ENCODE results near the gene RYR2. TPM values are rescaled to one million over a fixed set of nuclear protein-coding genes. Genes with fewer than 3 reads are reported as not detected.

Gene RYR2
- total and polyA plus RNA-seq, 3 donors from 2014 or later, result 5.4 to 9.5 (median 9.1) TPM

GRCh38 chr1:237638555-237638954, 596.6 kb downstream of the RYR2 start:
- Histone ChIP-seq H3K4me3 (no peak overlapping the region), H3K36me3 (ENCODE audit: low read depth, missing control alignments) (no peaks in the 10 kb centered on the region), H3K4me1 (no peaks in the 10 kb centered on the region), H3K27ac (no peak overlapping the region), H3K9me3 (no peaks in the 10 kb centered on the region), H3K27me3 (no peaks in the 10 kb centered on the region)
- 94 to 95% methylated on average over 1 of the region's 1 CpG for WGBS, 2 donors
- TF ChIP-seq POLR2A (IDR thresholded peaks at IDR 0.05), result no peak
- TF ChIP-seq, protein P1, sequence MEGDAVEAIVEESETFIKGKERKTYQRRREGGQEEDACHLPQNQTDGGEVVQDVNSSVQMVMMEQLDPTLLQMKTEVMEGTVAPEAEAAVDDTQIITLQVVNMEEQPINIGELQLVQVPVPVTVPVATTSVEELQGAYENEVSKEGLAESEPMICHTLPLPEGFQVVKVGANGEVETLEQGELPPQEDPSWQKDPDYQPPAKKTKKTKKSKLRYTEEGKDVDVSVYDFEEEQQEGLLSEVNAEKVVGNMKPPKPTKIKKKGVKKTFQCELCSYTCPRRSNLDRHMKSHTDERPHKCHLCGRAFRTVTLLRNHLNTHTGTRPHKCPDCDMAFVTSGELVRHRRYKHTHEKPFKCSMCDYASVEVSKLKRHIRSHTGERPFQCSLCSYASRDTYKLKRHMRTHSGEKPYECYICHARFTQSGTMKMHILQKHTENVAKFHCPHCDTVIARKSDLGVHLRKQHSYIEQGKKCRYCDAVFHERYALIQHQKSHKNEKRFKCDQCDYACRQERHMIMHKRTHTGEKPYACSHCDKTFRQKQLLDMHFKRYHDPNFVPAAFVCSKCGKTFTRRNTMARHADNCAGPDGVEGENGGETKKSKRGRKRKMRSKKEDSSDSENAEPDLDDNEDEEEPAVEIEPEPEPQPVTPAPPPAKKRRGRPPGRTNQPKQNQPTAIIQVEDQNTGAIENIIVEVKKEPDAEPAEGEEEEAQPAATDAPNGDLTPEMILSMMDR (IDR thresholded peaks at IDR 0.05), result no peak
- DNase-seq, result no peak
- intact Hi-C loops (cut with DNase I; ENCODE audit: low total_unique reads), result no loop called here

GRCh38 chr1:237640011-237640671, 598.2 kb downstream of the RYR2 start:
- no peaks in the 10 kb centered on the region for H3K9me3 ChIP-seq
- no peak for TF ChIP-seq POLR2A (IDR thresholded peaks at IDR 0.05)
- TF ChIP-seq, protein P1 (IDR thresholded peaks at IDR 0.05), result no peak
- no peak overlapping the region for H3K4me3 ChIP-seq
- H3K27me3 ChIP-seq, result no peaks in the 10 kb centered on the region
- no peak overlapping the region for H3K27ac ChIP-seq
- no peaks in the 10 kb centered on the region for H3K4me1 ChIP-seq
- WGBS, 2 donors, result 75 to 80% methylated on average over 2 of the region's 2 CpGs
- intact Hi-C loops (cut with DNase I; ENCODE audit: low total_unique reads), result no loop called here
- no peak for DNase-seq
- no peaks in the 10 kb centered on the region for H3K36me3 ChIP-seq (ENCODE audit: low read depth, missing control alignments)

- no peaks in the 10 kb centered on the region for H3K9me3 ChIP-seq
- H3K36me3 ChIP-seq (ENCODE audit: low read depth, missing control alignments), result no peaks in the 10 kb centered on the region
- TF ChIP-seq, protein P1 (IDR thresholded peaks at IDR 0.05), result no peak
- no peak for TF ChIP-seq POLR2A (IDR thresholded peaks at IDR 0.05)
- WGBS, 2 donors, result 31 to 60% methylated on average over 2 of the region's 2 CpGs
- H3K4me1 ChIP-seq, result no peaks in the 10 kb centered on the region
- no peak for DNase-seq
- H3K27me3 ChIP-seq, result no peaks in the 10 kb centered on the region
- H3K4me3 ChIP-seq, result no peak overlapping the region
- no peak overlapping the region for H3K27ac ChIP-seq
- intact Hi-C loops (cut with DNase I; ENCODE audit: low total_unique reads), result no loop called here
These were observed 599.0 kb downstream of the RYR2 start for GRCh38 chr1:237640966-237641365.

DNA sequence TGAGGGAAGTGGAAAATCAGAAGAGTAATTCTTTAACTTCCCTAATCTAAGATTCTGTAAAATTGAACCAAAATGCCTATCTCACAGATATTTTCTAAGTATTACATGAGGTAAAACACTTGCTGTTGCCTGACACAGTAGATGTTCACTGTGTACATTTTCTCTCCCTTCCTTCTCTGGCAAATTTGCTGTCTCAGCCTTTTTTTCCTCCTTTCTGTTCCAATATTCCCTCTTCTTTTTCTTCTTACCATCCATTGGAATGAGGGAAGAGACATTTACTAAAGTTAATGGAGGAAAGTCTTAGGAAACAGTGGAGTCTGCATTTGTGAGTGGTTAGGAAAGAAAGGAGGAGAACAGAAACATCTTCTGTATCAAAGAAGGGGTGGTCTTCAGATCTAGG, 608.8 kb downstream of the RYR2 start:
- intact Hi-C loops (cut with DNase I; ENCODE audit: low total_unique reads), result no loop called here
- no peak for DNase-seq
- Histone ChIP-seq H3K9me3 (no peaks in the 10 kb centered on the region), H3K27me3 (no peaks in the 10 kb centered on the region), H3K27ac (no peak overlapping the region), H3K4me3 (no peak overlapping the region), H3K36me3 (ENCODE audit: low read depth, missing control alignments) (no peaks in the 10 kb centered on the region), H3K4me1 (no peaks in the 10 kb centered on the region)
- TF ChIP-seq, protein P1 (IDR thresholded peaks at IDR 0.05), result no peak
- TF ChIP-seq POLR2A (IDR thresholded peaks at IDR 0.05), result no peak

GRCh38 chr1:237655778-237656177, 613.8 kb downstream of the RYR2 start:
- Histone ChIP-seq H3K9me3 (no peaks in the 10 kb centered on the region), H3K4me1 (no peaks in the 10 kb centered on the region), H3K4me3 (no peak overlapping the region), H3K27me3 (no peaks in the 10 kb centered on the region), H3K27ac (no peak overlapping the region), H3K36me3 (ENCODE audit: low read depth, missing control alignments) (no peaks in the 10 kb centered on the region)
- no peak for DNase-seq
- intact Hi-C loops (cut with DNase I; ENCODE audit: low total_unique reads), result no loop called here
- WGBS, 2 donors, result 86 to 87% methylated on average over 2 of the region's 2 CpGs
- TF ChIP-seq, protein P1 (IDR thresholded peaks at IDR 0.05), result no peak
- TF ChIP-seq POLR2A (IDR thresholded peaks at IDR 0.05), result no peak
